Sigmoid colon (tissue), 7 donors: ENCODE measurements around the gene HERPUD2. TPM values are rescaled to one million over a fixed set of nuclear protein-coding genes. Genes with fewer than 3 reads are reported as not detected.

Experiments used
- DNase-seq: peaks from one replicate; pipeline ENCODE4 v3.0.0-alpha.2; 2019
- H3K27ac ChIP-seq, 4 donors: fragments of 200-600 bp; sonication (generic); one replicate each; pipeline ENCODE4 v1.5.1; 2016 to 2019; ENCODE audit warnings: mild to moderate bottlenecking in 1 of 4
- H3K27me3 ChIP-seq, 3 donors: fragments of 200-600 bp; sonication (generic); one replicate each; pipeline ENCODE4 v1.5.1; 2019; ENCODE audit warnings: mild to moderate bottlenecking in 1 of 3
- H3K36me3 ChIP-seq, 4 donors: fragments of 200-600 bp; sonication (generic); one replicate each; pipeline ENCODE4 v1.5.1; 2016 to 2019
- H3K4me1 ChIP-seq, 4 donors: fragments of 200-600 bp; sonication (generic); one replicate each; pipeline ENCODE4 v1.5.1; 2017 to 2019
- H3K4me3 ChIP-seq, 4 donors: fragments of 200-600 bp; sonication (generic); one replicate each; pipeline ENCODE4 v1.5.1; 2017 to 2019; ENCODE audit warnings: mild to moderate bottlenecking in 2 of 4, moderate library complexity in 1 of 4
- H3K9me3 ChIP-seq, 4 donors: fragments of 200-600 bp in 3 of 4; sonication (generic) in 3 of 4; one replicate each; pipeline versions ENCODE4 v1.5.1 to v1.6.1; 2013 to 2019
- CTCF ChIP-seq, 4 experiments: fragments of 450-650 bp in 3 of 4; fragments of 200-600 bp in 1 of 4; IDR thresholded peaks; one replicate each; pipeline ENCODE4 v1.5.1; 2016 to 2019; ENCODE audit warnings: antibody characterized with exemption in 4 of 4, mild to moderate bottlenecking in 3 of 4, moderate library complexity in 2 of 4
- EP300 ChIP-seq, 4 donors: sonication (generic); formaldehyde crosslinking; IDR thresholded peaks; one replicate each; pipeline ENCODE4 v1.6.1; 2017; ENCODE audit warnings: antibody characterized with exemption in 4 of 4
- POLR2A ChIP-seq, 2 donors: fragments of 450-650 bp; IDR thresholded peaks; one replicate each; pipeline ENCODE4 v1.6.1; 2016; ENCODE audit warnings: antibody characterized with exemption in 2 of 2, mild to moderate bottlenecking in 2 of 2, moderate library complexity in 2 of 2
- POLR2AphosphoS5 ChIP-seq, 4 donors: sonication (generic); formaldehyde crosslinking; IDR thresholded peaks; one replicate each; pipeline ENCODE4 v1.6.1; 2017; ENCODE audit warnings: antibody characterized with exemption in 4 of 4
- WGBS, 2 donors: extraction: QIAGEN DNeasy Blood & Tissue Kit; methylation state at CpG; one replicate each; pipeline ENCODE4 v1.1.7; 2013; 5-methylcytosine and 5-hydroxymethylcytosine counted together
- intact Hi-C: fragments of 100-400 bp; cut with DNase I; formaldehyde crosslinking; loops from one replicate; pipeline ENCODE4 v1.15.1; 2023
- polyA plus RNA-seq, 3 donors: library from polyadenylated mRNA; stranded (reverse); fragments of 200-250 nt; gene quantifications; one replicate each; pipeline ENCODE4 v1.2.3, GENCODE V29; 2013
- total RNA-seq, 4 donors: library from RNA; depleted of rRNA; stranded (reverse); fragments of >200 nt; gene quantifications; one replicate each; pipeline ENCODE4 v1.1.0, GENCODE V29; 2016
- donor health status: healthy with polysubstance abuse.
- donor health status: Bipolar disorder and iron deficiency.
- donor health status: healthy.

The HERPUD2 gene
- total and polyA plus RNA-seq, 7 donors: 8.8 to 40.7 (median 21.7) TPM

DNA sequence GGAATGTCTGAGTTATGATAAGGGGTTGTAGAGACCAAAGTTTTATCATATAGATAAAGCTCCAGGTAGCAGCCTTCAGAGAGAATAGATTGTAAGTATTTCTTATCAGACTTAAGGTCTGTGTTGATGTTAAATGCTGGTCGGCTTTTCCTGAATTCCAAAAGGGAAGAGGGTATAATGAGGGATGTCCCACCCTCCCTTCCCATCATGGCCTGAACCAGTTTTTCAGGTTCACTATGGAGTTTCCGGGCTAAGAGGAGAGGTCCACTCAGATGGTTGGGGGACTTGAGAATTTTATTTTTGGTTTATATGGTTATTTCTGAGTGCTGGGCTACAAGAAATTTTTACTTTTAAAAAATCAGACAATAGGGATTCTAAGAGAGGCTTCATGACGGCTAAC is 45.2 kb downstream of the HERPUD2 start:
- TF ChIP-seq POLR2A (IDR thresholded peaks at IDR 0.05): no peak
- TF ChIP-seq CTCF (IDR thresholded peaks at IDR 0.05): no peak
- no peak for TF ChIP-seq POLR2AphosphoS5 (IDR thresholded peaks at IDR 0.05)
- no peak for TF ChIP-seq EP300 (IDR thresholded peaks at IDR 0.05)
- no peaks in the 10 kb centered on the region for H3K27me3 ChIP-seq
- no peak for DNase-seq
- peaks cover 0 to 31% (median 18%) of the 10 kb centered on the region in 4 donors for H3K4me1 ChIP-seq
- H3K9me3 ChIP-seq: peaks cover 0 to 2% (median 0%) of the 10 kb centered on the region in 4 donors
- intact Hi-C loops: no loop called here
- H3K36me3 ChIP-seq: no peaks in the 10 kb centered on the region
- no peak overlapping the region for H3K4me3 ChIP-seq
- no peak overlapping the region for H3K27ac ChIP-seq
- 90 to 93% methylated on average over 3 of the region's 3 CpGs for WGBS, 2 donors

DNA sequence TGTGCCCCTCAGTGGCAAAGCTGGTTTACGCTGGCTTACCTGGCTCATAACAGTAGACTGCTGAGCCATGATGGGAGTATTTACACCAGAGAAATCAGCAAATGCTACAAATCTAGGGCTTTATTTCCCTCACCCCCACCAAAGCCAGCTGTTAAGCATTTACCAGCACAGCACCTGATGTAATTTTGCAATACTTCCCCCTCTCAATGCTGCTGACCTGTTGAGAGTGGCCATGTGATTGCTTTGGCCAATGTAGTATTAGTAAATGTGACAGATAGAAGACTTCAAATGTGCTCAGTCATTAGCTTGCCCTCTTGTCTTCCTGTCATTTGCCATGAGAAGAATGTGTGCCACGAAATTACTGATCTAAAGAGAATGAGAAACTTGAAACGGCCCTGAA is 46.6 kb downstream of the HERPUD2 start:
- H3K36me3 ChIP-seq: no peaks in the 10 kb centered on the region
- peaks cover 0 to 36% (median 22%) of the 10 kb centered on the region in 4 donors for H3K4me1 ChIP-seq
- H3K27me3 ChIP-seq: no peaks in the 10 kb centered on the region
- H3K27ac ChIP-seq: peak overlapping the region in 2 of 4 donors; percentile 22 to 57
- WGBS, 2 donors: 59 to 87% methylated on average over 3 of the region's 3 CpGs
- DNase-seq: no peak
- peaks cover 0 to 2% (median 0%) of the 10 kb centered on the region in 4 donors for H3K9me3 ChIP-seq
- no peak overlapping the region for H3K4me3 ChIP-seq
- intact Hi-C loops: no loop called here
- TF ChIP-seq EP300 (IDR thresholded peaks at IDR 0.05) (no peak), POLR2A (IDR thresholded peaks at IDR 0.05) (no peak)

- H3K4me1 ChIP-seq: peaks cover 0 to 36% (median 22%) of the 10 kb centered on the region in 4 donors
- intact Hi-C loops: no loop called here
- DNase-seq: no peak
- H3K36me3 ChIP-seq: no peaks in the 10 kb centered on the region
- H3K9me3 ChIP-seq: no peaks in the 10 kb centered on the region
- H3K27ac ChIP-seq: peak overlapping the region; percentile 44 to 61 (median 51)
- no peak overlapping the region for H3K4me3 ChIP-seq
- WGBS, 2 donors: 35 to 46% methylated on average over 4 of the region's 4 CpGs
- no peak for TF ChIP-seq CTCF (IDR thresholded peaks at IDR 0.05)
- peak in 1 of 4 donors; percentile 11 for TF ChIP-seq POLR2AphosphoS5 (IDR thresholded peaks at IDR 0.05)
- no peaks in the 10 kb centered on the region for H3K27me3 ChIP-seq
Measured at GRCh38 chr7:35647171-35647574, 47.8 kb downstream of the HERPUD2 start.

- Histone ChIP-seq H3K4me3 (no peak overlapping the region), H3K4me1 (peaks cover 0 to 36% (median 22%) of the 10 kb centered on the region in 4 donors), H3K36me3 (no peaks in the 10 kb centered on the region), H3K9me3 (no peaks in the 10 kb centered on the region), H3K27ac (peak overlapping the region; percentile 44 to 61 (median 51)), H3K27me3 (no peaks in the 10 kb centered on the region)
- WGBS, 2 donors: 41 to 53% methylated on average over 3 of the region's 3 CpGs
- TF ChIP-seq POLR2AphosphoS5 (IDR thresholded peaks at IDR 0.05) (peak in 1 of 4 donors; percentile 19), EP300 (IDR thresholded peaks at IDR 0.05) (no peak), POLR2A (IDR thresholded peaks at IDR 0.05) (no peak), CTCF (IDR thresholded peaks at IDR 0.05) (no peak)
- DNase-seq: no peak
- intact Hi-C loops: no loop called here
Measured at GRCh38 chr7:35646289-35647023, 48.5 kb downstream of the HERPUD2 start.

DNA sequence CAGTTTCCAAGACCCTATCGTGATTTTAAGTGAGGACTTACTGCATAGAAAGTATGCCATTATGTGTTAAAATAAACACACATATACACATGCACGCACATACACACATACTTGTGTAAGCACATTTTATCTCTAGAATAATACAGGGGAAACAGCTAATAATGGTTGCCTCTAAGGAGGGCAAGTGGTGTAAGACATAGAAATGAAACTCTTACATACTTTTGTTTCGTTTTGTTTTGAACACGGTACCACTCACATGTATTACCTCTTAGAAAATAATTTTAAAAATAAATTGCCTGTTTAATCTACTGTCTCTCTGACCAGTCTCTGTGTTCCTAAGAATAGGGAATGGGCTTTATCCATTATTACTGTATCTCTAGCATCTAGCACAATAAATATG is 49.2 kb downstream of the HERPUD2 start:
- intact Hi-C loops: no loop called here
- Histone ChIP-seq H3K27ac (peak overlapping the region in 1 of 4 donors; percentile 61), H3K4me3 (no peak overlapping the region), H3K4me1 (peaks cover 0 to 36% (median 22%) of the 10 kb centered on the region in 4 donors), H3K27me3 (no peaks in the 10 kb centered on the region), H3K9me3 (no peaks in the 10 kb centered on the region), H3K36me3 (no peaks in the 10 kb centered on the region)
- no peak for TF ChIP-seq EP300 (IDR thresholded peaks at IDR 0.05)
- no peak for TF ChIP-seq POLR2A (IDR thresholded peaks at IDR 0.05)
- no peak for TF ChIP-seq POLR2AphosphoS5 (IDR thresholded peaks at IDR 0.05)
- TF ChIP-seq CTCF (IDR thresholded peaks at IDR 0.05): no peak
- WGBS, 2 donors: 89 to 92% methylated on average over 4 of the region's 4 CpGs
- no peak for DNase-seq
